ENCODE data around the gene HIF3A. TPM values are rescaled to one million over a fixed set of nuclear protein-coding genes. Genes with fewer than 3 reads are reported as not detected.

HIF3A gene
- total RNA-seq, 2 donors from 2014 or later, result 41.6 to 71.9 TPM

- Histone ChIP-seq H3K27me3 (ENCODE audit: control insufficient read depth, insufficient read depth, low read length, poor library complexity, severe bottlenecking) (no peaks in the 10 kb centered on the region), H3K27ac (ENCODE audit: low read depth, low read length) (no peak overlapping the region), H3K9me3 (ENCODE audit: control insufficient read depth, low read length) (no peaks in the 10 kb centered on the region), H3K4me1 (ENCODE audit: control insufficient read depth, insufficient read depth, low read length) (no peaks in the 10 kb centered on the region), H3K9ac (ENCODE audit: extremely low read depth, low read length, poor library complexity, severe bottlenecking) (no peak overlapping the region), H3K36me3 (ENCODE audit: control insufficient read depth, insufficient read depth, low read length) (peaks cover 45% of the 10 kb centered on the region), H3K4me3 (ENCODE audit: low read length) (no peak overlapping the region)
- no peak overlapping the region for H3K4me3 Mint-ChIP-seq
- no peaks in the 10 kb centered on the region for H3K9me3 Mint-ChIP-seq
- no peak for TF ChIP-seq CTCF (conservative IDR thresholded peaks at IDR 0.05)
- no peaks in the 10 kb centered on the region for H3K4me1 Mint-ChIP-seq
- peaks cover 1% of the 10 kb centered on the region for H3K27me3 Mint-ChIP-seq (ENCODE audit: insufficient read depth)
- no peak overlapping the region for H3K27ac Mint-ChIP-seq
- WGBS, 2 experiments (ENCODE audit: insufficient coverage in 1 of 2, insufficient read length in 1 of 2), result 95% methylated on average over 18 to 33 of the region's 33 CpGs
- peaks cover 46% of the 10 kb centered on the region for H3K36me3 Mint-ChIP-seq (ENCODE audit: low read depth)
- peak; percentile 48 for DNase-seq
These were observed 94.7 kb downstream of the HIF3A start for GRCh38 chr19:46391296-46392251.

- no peaks in the 10 kb centered on the region for H3K9me3 Mint-ChIP-seq
- H3K36me3 ChIP-seq (ENCODE audit: control insufficient read depth, insufficient read depth, low read length), result peaks cover 39% of the 10 kb centered on the region
- H3K9me3 ChIP-seq (ENCODE audit: control insufficient read depth, low read length), result no peaks in the 10 kb centered on the region
- WGBS, 2 experiments (ENCODE audit: insufficient coverage in 1 of 2, insufficient read length in 1 of 2), result 92 to 93% methylated on average over 18 to 21 of the region's 21 CpGs
- no peaks in the 10 kb centered on the region for H3K4me1 ChIP-seq (ENCODE audit: control insufficient read depth, insufficient read depth, low read length)
- no peak overlapping the region for H3K4me3 ChIP-seq (ENCODE audit: low read length)
- peak overlapping the region; percentile 12 for H3K27ac Mint-ChIP-seq
- no peaks in the 10 kb centered on the region for H3K4me1 Mint-ChIP-seq
- H3K4me3 Mint-ChIP-seq, result no peak overlapping the region
- peak; percentile 50 for DNase-seq
- TF ChIP-seq CTCF (conservative IDR thresholded peaks at IDR 0.05), result no peak
- peaks cover 1% of the 10 kb centered on the region for H3K27me3 Mint-ChIP-seq (ENCODE audit: insufficient read depth)
- peak overlapping the region; percentile 47 for H3K27ac ChIP-seq (ENCODE audit: low read depth, low read length)
- H3K9ac ChIP-seq (ENCODE audit: extremely low read depth, low read length, poor library complexity, severe bottlenecking), result no peak overlapping the region
- peaks cover 39% of the 10 kb centered on the region for H3K36me3 Mint-ChIP-seq (ENCODE audit: low read depth)
- H3K27me3 ChIP-seq (ENCODE audit: control insufficient read depth, insufficient read depth, low read length, poor library complexity, severe bottlenecking), result no peaks in the 10 kb centered on the region
These were observed 95.5 kb downstream of the HIF3A start for GRCh38 chr19:46392252-46392801.

- peak overlapping the region; percentile 12 for H3K27ac Mint-ChIP-seq
- H3K36me3 ChIP-seq (ENCODE audit: control insufficient read depth, insufficient read depth, low read length), result peaks cover 36% of the 10 kb centered on the region
- peaks cover 34% of the 10 kb centered on the region for H3K36me3 Mint-ChIP-seq (ENCODE audit: low read depth)
- no peak for TF ChIP-seq CTCF (conservative IDR thresholded peaks at IDR 0.05)
- H3K4me3 ChIP-seq (ENCODE audit: low read length), result no peak overlapping the region
- H3K27ac ChIP-seq (ENCODE audit: low read depth, low read length), result peak overlapping the region; percentile 47
- no peaks in the 10 kb centered on the region for H3K9me3 ChIP-seq (ENCODE audit: control insufficient read depth, low read length)
- H3K27me3 Mint-ChIP-seq (ENCODE audit: insufficient read depth), result peaks cover 1% of the 10 kb centered on the region
- H3K9ac ChIP-seq (ENCODE audit: extremely low read depth, low read length, poor library complexity, severe bottlenecking), result no peak overlapping the region
- WGBS, 2 experiments (ENCODE audit: insufficient coverage in 1 of 2, insufficient read length in 1 of 2), result 83 to 90% methylated on average over 1 to 4 of the region's 4 CpGs
- H3K4me3 Mint-ChIP-seq, result no peak overlapping the region
- H3K9me3 Mint-ChIP-seq, result no peaks in the 10 kb centered on the region
- no peaks in the 10 kb centered on the region for H3K4me1 ChIP-seq (ENCODE audit: control insufficient read depth, insufficient read depth, low read length)
- H3K4me1 Mint-ChIP-seq, result no peaks in the 10 kb centered on the region
- no peak for DNase-seq
- no peaks in the 10 kb centered on the region for H3K27me3 ChIP-seq (ENCODE audit: control insufficient read depth, insufficient read depth, low read length, poor library complexity, severe bottlenecking)
These were observed 96.0 kb downstream of the HIF3A start for GRCh38 chr19:46392837-46393236.

Other genes starting within 250 kb of the HIF3A start
- gene IGFL3, start 172.4 kb upstream of the HIF3A start, total RNA-seq, result 1 to 10 TPM in 1 of 2 donors, under 1 TPM in 1; 0.88 to 2.1 TPM
- under 1 TPM in 1 of 2 donors, not detected in 1; 0.84 TPM for gene IGFL2, start 148.8 kb upstream of the HIF3A start, total RNA-seq
- gene IGFL1, start 67.3 kb upstream of the HIF3A start, total RNA-seq, result not detected
- gene PPP5C, start 50.0 kb downstream of the HIF3A start, total RNA-seq, result 100 to 1,000 TPM; 101 to 112 TPM
- 10 to 100 TPM; 27.5 to 30.5 TPM for gene CCDC8, start 116.5 kb downstream of the HIF3A start, total RNA-seq
- gene PNMA8C, start 131.9 kb downstream of the HIF3A start, total RNA-seq, result under 1 TPM; 0.20 to 0.33 TPM
- gene PNMA8A, start 174.5 kb downstream of the HIF3A start, total RNA-seq, result 10 to 100 TPM; 17.3 to 32.5 TPM
- gene PNMA8B, start 198.8 kb downstream of the HIF3A start, total RNA-seq, result 1 to 10 TPM; 3.1 to 5.9 TPM

Data from endodermal cell (in vitro differentiated cells).